SKM-1 (cell line): ENCODE measurements around the gene ENKD1.

ENCODE experiments used
- DNase-seq: peaks from one replicate; lab custom pipeline; 2025; ENCODE audit not compliant: unreplicated experiment; lab: John Stamatoyannopoulos, UW

The ENKD1 gene

GRCh38 chr16:67679935-67680897 lies 13.7 kb upstream of the ENKD1 start:
- DNase-seq, result no peak

DNA sequence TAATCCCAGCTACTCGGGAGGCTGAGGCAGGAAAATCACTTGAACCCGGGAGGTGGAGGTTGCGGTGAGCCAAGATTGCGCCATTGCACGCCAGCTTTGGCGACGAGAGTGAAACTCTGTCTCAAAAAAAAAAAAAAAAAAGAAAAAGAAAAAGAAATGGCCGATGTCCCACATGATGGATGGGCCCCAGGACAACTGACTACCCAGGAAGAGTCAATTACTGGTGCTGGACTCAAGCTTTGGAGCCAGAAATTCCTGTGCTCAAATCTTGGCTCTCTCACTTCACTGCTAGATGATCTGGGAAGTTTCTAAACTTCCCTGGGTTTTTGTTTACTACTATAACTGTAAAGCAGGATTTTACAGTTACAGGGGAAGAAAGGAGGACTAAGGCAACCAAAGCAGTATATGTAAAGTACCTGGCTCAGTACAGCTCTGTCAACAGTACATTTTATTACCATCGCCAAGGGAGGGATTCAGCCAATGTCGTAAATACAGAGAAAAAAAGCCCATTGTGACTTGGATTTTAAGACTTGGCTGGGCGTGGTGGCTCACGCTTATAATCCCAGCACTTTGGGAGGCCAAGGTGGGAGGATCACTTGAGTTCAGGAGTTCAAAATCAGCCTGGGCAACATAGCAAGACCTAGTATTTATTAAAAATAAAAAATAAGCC lies 11.9 kb upstream of the ENKD1 start:
- DNase-seq, result no peak

DNA sequence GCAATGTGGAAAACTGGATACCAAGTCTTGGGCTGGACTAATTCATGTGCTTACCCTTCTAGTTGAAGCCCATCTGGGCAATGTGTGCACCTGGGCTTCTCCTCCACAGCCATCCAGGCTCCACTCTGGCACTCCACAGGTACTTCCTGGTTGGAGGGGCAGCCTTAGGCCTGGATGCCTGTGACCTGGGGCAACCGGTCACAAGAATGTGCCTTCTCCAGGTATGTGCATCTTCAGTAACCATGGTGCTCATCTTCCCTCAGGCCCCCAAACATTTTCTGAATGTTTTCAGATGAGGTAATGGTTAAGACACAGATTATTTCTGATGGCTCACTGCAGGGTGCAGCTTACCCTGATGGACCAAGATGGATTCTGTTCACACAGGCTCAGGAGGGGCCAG lies 11.2 kb upstream of the ENKD1 start:
- no peak for DNase-seq

DNA sequence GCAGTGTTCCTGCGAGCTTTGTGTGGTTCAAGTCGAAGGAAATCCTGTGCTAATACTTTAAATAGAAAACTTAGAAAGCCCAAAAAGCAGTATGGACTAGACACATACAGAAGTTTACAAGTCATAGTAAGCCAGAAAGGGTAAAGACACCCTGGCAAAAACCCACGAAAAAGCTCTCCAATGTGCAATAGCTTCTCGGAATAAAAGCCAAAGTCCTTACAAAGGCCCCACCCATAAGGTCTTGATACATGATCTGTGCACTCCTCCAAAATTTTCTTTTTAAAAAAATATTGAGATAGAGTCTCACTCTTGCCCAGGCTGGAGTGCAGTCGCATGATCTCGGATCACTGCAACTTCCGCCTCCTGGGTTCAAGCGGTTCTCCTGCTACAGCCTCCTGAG lies 10.4 kb upstream of the ENKD1 start:
- no peak for DNase-seq

- no peak for DNase-seq
These were observed 10.0 kb upstream of the ENKD1 start for GRCh38 chr16:67676516-67676915.

DNA sequence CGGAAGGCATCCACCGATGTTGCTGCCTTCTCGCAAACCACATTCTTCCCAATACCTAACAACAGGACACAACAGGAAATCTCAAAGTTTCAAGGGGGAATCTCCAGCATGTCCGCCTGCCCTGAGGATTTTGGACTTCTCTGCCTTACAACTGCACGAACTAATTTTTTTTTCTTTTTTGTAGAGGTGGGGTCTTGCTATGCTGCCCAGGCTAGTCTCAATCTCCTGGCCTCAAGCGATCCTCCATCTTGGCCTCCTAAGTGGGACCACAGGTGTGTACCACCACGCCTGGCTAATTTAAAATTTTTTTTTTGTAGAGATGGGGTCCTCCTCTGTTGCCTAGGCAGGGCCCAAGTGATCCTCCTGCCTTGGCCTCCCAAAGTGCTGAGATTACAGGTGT lies 9.4 kb upstream of the ENKD1 start:
- DNase-seq, result no peak

DNA sequence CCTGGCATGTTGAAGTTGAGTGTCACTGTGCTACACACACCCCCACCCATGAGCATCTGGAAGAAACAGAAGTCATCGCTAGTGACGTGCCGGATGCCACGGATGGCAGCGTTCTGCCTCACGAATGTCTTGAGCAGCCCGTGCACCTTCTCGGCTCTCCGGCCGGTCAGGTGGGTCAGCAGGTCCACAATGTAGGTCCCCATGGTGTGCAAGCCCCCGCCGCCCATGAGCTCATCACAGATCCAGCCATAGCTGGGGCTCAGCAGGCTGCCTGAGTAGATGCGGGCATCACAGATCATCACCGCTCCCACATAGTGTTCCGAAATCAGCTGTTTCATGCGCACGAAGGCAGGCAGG lies 9.0 kb upstream of the ENKD1 start:
- no peak for DNase-seq

DNA sequence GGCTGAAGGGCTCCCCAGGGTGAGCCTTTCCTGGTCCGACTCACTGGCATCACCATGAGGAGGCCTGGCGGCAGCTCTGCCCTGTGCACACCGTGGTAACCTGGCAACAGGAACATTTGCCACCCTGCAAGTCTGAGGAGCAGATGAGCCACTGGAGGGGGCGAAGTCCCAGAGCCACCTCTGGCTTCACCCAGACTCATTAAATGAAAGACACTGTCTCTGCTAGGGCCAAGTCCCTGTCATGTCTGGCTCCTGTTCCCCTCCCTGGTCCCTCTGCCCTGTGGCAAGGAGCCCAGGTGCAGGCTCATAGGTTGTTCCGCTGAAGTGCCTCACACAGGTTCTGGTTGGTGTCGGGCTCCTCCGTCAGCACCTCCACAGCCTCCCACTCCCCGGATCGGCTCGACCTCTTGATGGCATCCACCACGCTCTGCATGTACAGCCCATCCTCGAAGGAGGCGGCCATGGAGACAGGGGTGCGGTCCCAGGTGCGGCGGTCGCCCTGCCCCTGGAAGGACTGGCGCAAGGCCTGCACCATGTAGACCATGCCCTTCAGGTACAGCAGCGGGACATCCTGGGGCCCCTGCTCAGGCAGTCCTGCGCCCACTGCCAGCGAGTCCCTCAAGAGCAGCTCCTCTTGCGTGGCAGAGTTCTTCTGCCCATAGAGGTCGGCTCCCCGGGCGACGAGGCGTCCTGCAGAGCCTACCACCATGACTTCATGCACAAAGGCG lies 8.5 kb upstream of the ENKD1 start:
- no peak for DNase-seq

DNA sequence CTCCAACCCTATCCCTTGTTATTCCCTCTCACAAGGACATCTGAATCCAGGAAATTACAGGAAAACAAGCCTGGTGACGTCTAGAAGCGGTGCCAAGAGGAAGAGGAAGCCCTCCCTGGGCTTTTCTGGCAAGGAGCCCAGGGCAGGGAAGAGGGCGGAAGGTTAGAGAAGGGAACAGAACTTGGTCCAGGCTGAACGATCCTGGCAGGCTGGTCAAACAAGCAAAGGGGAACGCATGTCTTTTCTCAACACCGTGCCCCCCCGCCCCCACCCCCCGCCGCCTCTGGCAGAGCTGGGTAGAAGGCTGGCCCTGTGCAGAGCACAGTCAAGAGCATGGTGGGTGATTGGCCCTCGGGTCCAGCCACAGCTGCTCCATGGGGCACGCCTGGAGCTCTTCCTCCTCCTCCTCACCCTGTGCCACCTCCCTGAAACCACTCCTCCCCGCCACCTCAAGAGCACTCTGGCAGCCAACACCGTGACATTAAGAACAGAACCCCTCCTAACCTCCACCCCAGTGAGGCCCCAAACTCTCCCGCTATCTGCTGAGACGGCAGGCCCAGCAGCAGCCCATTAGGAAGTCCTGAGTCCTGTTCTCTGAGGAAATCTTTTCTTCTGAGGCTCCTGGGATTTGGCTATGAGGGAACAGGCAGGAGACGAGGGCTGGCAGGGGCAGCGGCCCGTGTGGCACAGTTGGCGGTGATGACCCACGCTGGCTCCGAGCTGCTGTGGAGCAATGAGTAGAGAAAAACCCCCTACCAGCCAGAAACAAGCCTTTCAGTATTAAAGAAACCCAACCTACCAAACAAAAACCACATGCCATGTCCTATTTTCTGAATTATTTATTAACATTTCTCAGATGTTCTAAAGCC lies 7.4 kb upstream of the ENKD1 start:
- no peak for DNase-seq

GRCh38 chr16:67672739-67673662 lies 6.5 kb upstream of the ENKD1 start:
- DNase-seq, result peak; percentile 20

GRCh38 chr16:67672306-67672705 lies 5.8 kb upstream of the ENKD1 start:
- no peak for DNase-seq

- DNase-seq, result no peak
These were observed 3.0 kb upstream of the ENKD1 start for GRCh38 chr16:67669499-67670101.

DNA sequence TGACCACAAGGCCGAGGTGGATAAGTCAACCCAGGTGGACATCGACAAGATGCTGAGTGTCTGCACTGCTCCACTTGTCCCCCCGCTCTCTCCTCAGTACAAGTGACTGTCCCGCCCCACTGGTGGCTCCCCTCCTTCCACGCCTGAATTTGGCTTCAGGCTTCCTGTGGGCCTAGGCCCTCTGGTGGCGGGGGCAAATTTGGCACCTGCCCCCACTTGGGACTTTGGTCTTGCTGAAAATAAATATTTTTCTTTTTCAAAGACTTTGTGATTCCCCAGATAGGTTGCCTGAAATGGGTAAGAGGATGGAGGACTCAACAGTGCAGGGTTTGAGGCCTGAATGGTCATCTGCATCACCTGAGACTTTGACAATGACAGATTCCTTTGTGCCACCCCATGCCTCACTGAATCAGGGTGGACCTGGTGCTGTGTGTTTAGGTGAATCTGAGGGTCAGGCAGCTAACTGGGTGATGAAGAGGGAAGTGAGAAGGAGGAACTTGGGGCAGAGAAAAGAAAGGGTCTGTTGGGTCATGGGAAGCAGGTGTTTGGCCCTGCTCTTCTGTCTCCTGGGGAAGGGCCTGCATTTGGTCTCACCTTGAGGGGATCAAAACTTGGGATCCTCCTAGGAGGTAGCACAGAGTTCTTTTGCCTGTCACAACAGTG lies 2.1 kb upstream of the ENKD1 start:
- no peak for DNase-seq

- peak; percentile 78 for DNase-seq
These were observed 1.4 kb upstream of the ENKD1 start for GRCh38 chr16:67667817-67668494.

DNA sequence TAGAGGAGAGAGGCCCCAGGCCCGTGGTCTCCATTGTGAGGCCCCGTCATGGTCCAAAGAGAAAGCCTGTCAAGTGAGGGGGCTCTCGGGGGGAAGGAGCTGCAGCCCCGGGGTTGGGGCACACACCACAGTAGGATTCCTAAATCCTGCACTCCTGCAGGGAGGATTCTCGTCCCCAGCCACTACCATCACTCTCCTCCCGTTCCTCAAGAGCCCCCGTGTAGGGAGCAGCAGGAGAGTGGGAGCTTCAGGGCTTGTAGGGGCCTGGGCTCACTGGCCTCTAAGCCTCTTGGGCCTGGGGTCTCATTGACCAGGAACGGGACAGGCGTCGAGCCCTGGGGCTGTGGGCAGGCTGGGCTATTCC lies 885 bp upstream of the ENKD1 start:
- no peak for DNase-seq

- DNase-seq, result no peak
These were observed 458 bp downstream of the ENKD1 start for GRCh38 chr16:67666032-67666551.

- no peak for DNase-seq
These were observed 952 bp downstream of the ENKD1 start for GRCh38 chr16:67665598-67665997.

GRCh38 chr16:67664871-67665270 lies 1.7 kb downstream of the ENKD1 start:
- no peak for DNase-seq
